Fibroblast of the conjunctiva (primary cell): ENCODE data around the gene CLIC4.
"Not testable (repeated sequence)": the region's sequence is repeated elsewhere in the genome, so short reads cannot be mapped to it uniquely, and the experiment has no call there.

Experiments used
- DNase-seq: peaks from one replicate; pipeline ENCODE4 v3.0.0-alpha.2; 2010; ENCODE audit warnings: low read depth

CLIC4 gene

DNA sequence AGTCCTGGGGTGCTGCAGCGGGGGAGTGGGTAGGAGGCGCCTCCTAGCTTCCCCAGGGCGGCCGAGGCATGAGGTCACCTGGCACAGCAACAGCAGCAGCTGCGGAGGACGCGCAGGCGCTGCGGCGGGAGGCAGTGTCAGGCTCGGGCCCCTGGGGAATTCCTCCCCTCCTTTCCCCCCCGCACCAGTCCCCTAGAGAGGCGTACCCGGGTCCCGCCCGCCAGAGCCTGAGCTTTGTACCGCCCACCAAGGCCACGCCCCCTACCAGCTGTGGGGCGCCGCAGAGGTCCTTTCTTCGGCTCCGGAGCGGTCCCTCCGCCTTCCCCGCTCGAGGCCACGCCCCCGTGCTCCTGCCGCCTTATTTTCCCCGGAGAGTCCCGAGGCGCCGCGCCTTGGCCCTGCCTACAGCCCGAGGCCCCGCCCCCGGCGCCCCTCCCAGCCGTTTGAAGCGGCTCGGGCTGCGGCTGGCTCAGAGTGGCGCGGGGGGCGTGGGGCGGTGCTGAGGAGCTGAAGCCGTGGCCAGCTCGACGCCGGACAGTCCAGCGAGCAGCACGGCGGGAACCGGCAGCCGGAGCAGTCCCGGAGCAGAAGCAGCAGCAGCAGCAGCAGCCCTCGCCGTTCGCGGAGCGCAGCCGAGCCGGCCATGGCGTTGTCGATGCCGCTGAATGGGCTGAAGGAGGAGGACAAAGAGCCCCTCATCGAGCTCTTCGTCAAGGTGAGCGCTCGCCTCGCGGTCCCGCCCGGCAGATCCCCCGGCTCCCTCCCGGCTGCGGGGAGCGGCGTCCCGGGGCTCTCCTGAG is at the start of gene CLIC4:
TSS of gene CLIC4 (plus strand) at position 537 of the 800 bp plus-strand sequence. CDS start at position 644, 107 bp downstream.
- DNase-seq = peak; percentile 99

DNA sequence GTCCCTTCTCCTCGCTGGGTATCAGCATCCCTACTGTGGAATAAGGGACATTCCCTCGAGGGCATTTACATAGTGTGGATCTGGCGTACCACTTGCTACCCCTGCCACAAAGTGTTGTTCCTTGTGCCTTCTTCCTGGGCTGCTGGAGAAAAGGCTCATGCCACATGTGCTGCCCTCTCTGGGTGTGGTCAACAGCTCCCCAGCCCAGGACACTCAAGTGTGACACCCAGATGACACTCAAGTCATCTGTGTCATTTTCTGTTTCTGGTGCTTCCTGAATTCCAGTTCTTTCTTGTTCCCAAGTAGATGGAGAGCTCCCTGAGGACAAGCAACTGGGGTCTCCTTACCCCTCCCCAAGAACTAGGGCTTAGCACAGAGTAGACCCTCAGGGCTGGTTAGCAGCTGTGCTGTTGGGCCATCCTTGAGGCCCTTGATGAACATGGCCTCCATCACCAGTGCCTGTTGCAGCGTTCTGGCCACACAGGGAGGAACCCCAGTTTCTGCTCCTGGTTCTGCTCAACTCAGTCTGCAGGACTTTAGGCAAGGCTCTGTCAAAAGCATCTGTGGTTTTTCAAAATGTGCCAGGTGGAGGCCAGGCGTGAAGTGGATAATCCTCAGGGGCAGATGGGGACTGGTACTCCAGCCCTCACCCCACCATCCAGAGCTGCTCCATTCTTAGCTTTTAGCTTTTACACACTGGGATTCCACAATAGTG is 49.0 kb upstream of the CLIC4 start:
- no peak for DNase-seq

DNA sequence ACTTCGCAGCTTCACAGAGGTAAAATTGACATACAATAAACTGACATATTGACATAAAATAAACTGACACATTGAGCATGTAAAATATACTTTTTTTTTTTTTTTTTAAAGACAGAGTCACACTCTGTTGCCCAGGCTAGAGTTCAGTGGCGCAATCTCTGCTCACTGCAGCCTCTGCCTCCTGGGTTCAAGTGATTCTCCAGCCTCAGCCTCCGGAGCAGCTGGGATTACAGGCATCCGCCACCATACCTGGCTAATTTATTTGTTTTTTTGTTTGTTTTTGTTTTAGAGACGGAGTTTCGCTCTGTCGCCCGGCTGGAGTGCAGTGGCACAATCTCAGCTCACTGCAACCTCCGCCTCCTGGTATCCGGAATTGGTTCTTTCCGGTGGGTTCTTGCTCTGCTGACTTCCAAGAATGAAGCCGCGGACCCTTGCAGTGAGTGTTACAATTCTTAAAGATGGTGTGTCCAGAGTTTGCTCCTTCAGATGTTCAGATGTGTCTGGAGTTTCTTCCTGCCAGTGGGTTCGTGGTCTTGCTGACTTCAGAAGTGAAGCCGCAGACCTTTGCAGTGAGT is 48.4 kb upstream of the CLIC4 start:
- no peak for DNase-seq

DNA sequence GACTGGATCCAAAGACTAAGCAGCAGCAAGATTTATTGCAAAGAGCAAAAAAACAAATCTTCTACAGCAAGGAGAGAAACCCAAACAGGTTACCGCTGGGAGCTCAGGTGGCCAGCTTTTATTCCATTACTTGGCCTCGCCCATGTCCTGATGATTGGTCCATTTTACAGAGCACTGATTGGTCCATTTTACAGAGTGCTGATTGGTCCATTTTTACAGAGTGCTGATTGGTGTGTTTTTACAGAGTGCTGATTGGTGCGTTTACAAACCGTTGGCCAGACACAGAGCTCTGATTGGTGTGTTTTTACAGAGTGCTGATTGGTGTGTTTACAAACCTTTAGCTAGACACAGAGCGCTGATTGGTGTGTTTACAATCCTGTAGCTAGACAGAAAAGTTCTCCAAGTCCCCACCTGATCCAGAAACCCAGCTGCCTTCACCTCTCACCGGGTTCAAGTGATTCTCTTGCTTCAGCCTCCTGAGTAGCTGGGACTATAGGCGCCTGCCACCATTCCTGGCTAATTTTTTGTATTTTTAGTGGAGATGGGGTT is 47.7 kb upstream of the CLIC4 start:
- DNase-seq = not testable (repeated sequence)

DNA sequence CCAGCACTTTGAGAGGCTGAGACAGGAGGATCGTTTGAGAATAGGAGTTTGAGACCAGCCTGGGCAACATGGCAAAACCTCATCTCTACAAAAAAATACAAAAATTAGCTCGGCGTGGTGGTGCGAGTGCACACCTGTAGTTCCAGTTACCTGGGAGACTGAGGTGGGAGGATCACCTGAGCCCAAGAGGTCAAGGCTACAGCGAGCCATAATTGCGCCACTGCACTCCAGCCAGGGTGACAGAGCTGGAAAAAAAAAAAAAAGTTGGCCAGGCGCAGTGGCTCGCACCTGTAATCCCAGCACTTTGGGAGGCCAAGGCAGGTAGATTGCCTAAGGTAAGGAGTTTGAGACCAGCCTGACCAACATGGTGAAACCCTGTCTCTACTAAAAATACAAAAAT is 46.9 kb upstream of the CLIC4 start:
- not testable (repeated sequence) for DNase-seq

DNA sequence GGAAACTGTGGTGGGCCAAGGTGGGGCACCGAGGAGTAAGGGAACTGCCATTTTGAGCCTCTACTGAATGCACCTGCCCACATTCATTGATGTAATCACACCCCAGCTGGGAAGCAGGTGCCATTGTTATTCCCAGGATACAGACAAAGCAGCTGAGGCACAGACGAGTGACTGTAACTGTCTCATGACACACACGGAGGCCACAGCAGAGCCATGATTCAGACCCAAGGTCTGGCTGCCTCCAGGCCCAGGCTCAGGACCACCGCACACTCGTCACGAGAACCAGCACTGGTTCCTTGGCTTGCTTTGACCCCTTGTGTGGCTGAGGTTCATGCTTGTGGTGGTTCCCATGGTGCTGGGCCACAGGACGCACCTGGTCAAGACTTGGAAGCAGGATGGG is 45.6 kb upstream of the CLIC4 start:
- DNase-seq = no peak

DNA sequence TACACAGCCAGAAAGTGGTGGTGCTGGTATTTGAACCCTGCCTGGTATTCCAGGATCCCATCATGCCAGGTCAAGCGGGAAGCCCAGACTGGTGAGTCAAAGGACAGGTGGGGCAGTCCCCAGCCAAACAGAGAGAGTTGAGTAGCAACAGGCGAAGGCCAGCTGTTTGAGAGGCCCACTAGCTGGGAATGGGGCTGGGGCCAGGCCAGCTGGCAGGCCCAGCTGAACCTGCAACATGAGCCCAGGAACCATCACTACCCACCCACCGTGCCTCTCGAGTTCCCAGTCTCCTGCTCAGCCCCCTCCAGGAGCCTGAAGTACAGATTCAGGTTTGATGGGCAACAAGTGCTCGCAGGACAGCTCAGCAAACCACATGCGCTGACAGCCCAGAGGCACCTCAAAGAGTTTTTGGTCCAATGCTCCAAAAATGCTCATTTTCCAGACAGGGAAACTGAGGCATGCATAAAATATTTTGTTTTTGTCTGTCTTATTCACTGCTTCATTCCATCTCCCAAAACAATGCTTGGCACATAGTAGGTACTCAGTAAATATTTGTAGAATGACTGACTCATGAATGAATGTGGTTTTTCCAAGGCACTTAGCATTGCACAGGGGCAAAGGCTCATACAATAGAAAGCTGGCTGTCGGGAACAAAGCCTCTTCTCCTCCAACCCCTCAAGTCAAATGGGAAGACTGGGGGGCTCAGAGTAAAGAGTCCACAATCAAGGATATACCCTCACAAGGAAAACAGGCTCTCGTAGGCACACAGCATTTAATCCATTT is 42.5 kb upstream of the CLIC4 start:
- no peak for DNase-seq

DNA sequence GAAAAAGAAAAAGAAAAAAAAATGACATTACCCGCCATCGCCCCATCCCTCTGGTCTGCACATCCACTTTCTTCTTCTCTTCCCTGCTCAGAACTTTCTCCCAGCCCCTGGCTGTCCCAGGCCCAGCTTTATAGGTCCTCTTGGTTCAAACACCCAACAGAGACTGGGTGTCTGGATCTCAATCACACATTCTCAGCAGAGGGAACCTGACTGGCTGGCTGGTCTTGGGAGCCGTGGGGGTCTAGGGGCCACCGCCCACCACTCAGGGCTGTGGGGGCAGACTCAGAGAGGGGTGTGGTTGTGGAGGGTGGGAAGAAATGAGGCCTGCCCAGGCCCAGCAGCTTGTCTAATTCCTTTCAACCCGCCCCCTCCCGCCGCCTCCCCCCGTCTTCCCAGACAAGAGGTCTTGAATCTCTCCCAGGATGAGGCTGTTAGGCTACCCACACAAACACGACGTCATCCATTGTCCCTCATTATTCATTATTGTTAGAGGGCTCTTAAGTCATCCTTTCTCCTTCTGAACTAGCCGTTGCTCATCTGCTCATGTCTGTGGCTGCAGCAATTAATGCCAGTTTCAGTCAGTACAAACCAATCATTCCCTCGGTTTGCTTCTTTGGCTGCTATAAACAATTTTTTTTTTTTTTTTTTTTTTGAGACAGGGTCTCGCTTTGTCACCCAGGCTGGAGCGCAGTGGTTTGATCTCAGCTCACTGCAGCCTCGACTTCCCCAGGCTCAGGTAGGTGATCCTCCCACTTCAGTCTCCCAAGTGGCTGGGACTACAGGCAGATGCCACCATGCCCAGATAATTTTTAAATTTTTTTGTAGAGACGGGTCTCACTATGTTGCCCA is 40.6 kb upstream of the CLIC4 start:
- DNase-seq = no peak

DNA sequence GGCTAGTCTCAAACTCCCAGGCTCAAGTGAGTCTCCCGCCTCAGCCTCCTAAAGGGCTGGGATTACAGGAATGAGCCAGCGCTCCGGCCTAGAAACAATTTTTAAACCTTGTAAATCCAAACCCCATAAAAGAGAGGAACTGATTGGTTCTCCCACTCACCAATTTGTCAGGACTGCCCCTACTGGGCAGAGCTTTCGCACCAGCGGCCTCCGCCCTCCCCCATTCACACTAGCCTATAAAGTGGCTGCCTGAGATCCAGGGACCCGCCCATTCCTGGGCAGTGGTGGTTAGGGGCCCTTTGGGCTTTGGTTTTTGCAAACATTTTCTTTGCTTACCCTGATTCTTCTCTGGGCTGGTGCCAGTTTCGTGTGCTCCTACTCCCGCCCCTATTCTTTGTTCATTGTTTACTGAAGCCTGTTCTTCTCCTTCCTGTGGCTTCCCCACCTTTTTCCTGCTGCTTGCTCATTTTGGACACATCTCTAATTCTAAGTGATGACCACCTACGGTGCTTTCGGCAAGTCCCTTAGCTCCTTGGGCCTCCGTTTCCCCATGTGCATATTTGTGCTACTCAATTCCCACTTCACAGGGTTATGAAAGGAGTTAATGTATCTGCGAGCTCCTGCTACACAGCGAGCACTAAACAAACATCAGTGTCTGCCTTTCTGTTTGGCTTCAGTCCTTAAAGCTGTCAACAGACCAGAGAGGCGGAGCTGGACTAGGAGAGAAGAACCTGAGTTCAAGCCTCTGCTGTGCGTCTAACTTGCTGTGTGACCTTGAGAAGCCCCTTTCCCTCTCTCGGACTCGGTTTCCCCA is 39.8 kb upstream of the CLIC4 start:
- DNase-seq = peak; percentile 75

DNA sequence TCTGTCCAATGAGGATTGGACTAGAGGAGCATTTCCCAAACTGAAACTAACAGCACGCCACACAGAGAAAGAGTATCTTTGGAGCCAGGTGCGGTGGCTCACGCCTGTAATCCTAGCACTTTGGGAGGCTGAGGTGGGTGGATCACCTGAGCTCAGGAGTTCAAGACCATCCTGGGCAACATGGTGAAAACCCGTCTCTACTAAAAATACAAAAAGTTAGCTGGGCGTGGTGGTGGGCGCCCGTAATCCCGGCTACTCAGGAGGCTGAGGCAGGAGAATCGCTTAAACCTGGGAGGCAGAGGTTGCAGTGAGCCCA is 39.2 kb upstream of the CLIC4 start:
- DNase-seq = not testable (repeated sequence)

DNA sequence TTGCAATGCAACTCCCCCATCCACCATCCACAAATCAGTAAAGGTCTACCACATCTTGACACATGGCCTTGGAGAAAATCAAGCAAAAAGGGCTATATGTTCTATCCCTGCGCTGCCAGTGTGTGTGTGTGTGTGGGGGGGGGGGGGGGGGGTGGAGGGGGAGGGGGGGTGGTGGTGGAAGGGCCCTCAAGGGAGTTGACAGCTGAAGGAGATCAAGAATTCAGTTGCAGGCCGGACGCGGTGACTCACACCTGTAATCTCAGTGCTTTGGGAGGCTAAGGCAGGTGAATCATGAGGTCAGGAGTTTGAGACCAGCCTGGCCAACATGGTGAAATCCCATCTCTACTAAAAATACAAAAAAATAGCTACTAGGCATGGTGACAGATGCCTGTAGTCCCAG is 37.6 kb upstream of the CLIC4 start:
- DNase-seq = no peak

DNA sequence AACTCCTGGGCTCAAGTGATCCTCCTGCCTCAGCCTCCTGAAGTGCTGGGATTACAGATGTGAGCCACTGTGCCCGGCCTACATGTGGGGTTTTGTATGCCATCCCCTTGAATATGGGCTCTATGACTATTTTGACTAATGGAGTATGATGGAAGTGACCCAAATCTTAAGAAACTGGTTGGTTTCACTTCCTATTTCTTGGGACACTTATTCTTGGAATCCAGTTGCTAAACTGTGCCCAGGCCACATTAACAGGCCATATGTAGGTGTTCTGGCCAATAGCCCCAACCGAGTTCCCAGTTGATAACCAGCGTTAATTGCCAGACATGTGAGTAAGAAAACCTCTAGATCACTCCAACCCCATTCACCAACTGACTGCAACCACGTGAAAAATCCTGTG is 36.3 kb upstream of the CLIC4 start:
- DNase-seq = no peak

DNA sequence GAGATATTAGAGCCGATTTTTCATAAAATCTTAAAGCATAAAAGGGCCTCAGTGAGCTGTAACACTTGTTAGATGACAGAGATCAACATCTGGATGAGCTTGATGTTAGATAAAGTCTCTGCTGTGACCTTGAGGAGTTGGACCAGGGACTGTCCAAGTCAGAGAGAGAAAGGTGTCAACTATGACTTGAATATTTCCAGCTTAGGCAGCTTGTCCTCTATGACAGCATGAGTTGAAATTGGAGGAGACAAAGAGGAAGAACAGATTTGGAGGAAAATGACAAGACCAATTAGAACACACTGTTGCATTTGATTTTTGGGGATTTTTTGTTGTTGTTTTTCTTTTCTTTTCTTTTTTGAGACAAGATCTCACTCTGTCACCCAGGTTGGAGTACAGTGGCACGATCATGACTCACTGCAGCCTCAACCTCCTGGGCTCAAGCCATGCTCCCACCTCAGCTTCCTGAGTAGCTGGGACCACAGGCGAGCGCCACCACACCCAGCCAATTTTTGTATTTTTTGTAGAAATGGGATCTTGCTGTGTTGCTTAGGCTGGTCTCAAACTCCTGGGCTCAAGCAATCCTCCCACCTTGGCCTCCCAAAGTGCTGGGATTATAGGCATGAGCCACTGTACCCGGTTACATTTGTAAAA is 35.3 kb upstream of the CLIC4 start:
- no peak for DNase-seq

DNA sequence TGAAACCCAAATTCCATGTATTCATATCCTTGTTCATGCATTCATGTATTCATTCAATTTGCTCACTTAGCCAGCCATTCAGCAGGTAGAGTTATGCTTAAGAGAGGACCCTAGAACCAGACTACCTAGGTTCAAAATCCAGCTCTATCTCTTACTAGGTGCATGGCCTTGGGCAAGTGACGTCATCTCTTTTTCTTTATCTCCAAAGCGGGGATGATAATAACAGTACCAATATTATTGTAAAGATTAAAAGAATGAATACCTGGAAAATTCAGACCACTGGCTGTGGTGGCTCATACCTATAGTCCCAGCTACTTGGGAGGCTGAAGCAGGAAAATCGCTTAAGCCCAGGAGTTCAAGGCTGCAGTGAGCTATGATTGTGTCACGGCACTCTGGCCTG is 33.9 kb upstream of the CLIC4 start:
- no peak for DNase-seq

DNA sequence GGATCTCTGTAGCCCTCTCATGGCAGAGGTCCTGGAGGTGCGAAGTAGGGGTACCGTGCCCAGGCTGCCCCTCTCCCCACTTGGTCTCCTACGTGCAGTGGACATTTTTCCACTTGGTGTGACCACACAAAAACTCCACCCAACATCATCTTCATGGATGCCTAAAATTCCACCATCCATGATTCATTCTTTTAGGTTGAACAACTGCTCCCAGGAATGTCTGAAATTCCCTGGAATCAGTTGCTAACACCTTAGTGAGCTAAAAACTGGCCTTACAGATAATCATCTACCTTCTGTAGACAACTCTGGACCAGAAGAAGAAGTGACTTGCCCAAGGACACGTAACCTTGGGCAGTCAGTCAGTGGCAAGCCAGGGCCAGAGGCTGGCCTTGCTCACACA is 32.1 kb upstream of the CLIC4 start:
- no peak for DNase-seq

DNA sequence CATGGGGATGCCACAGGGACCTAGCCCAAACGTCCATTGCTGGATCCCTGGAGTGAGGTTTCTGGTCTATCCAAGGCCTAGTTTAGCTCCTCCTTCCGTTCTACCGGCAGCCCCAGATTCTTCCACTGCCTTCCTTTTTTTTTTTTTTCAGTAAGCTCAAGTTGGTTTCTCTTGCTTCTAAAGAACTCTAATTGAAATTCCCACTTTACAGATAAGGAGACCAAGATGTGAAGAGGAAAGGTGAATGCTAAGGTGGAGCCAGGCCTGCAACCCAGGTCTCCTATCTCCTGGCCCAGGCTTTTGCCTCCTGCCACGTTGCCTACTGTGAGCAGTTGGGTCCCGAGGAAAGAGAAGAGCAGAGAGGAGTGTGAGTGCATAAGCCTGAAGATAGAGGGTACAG is 31.5 kb upstream of the CLIC4 start:
- DNase-seq = no peak

DNA sequence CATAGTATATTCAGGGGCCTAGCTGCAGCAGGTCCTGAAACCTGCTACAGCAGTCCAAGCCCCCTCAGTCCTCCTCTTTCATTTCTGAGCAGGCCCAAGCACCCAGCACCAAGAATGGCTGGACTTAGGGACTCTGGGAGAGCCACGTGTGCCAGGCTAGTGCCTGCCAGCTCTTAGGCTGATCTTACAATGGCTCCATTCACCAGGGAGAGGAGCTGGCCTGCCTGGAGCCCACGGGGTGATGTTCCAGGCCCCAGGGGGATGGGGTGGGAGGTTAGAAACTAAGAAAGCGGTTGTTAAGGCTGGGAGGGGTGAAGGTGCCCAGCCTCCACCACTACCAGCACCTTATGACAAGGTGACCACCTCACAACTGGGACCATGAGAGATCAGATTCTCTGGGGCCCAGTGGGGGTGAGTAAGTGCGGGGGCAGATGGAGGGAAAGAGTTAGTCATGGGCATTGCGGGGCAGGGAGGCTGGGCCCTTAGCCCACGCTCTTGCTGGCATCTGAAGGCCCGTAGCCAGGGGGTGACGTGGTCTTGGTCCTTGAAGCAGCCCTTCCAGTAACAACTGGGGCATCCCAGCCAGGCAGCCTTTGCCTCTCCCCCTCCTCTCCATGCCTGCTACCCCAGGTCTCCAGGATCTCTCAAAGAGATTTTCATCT is 30.3 kb upstream of the CLIC4 start:
- no peak for DNase-seq

DNA sequence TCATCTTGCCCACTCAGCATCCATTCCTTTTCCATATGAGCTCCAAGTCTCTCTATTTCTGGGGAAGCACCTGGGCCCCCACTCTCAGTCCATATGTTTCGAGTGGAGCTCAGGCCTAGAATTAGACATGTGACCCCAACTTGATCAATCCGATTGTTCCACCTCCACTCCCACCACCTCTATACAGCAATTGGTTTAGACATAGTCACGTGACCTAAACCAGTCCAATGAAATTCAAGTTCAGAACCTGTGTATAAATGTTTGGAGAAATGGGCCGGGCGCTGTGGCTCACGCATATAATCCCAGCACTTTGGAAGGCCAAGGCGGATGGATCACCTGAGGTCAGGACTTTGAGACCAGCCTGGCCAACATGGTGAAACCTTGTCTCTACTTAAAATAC is 29.6 kb upstream of the CLIC4 start:
- no peak for DNase-seq

DNA sequence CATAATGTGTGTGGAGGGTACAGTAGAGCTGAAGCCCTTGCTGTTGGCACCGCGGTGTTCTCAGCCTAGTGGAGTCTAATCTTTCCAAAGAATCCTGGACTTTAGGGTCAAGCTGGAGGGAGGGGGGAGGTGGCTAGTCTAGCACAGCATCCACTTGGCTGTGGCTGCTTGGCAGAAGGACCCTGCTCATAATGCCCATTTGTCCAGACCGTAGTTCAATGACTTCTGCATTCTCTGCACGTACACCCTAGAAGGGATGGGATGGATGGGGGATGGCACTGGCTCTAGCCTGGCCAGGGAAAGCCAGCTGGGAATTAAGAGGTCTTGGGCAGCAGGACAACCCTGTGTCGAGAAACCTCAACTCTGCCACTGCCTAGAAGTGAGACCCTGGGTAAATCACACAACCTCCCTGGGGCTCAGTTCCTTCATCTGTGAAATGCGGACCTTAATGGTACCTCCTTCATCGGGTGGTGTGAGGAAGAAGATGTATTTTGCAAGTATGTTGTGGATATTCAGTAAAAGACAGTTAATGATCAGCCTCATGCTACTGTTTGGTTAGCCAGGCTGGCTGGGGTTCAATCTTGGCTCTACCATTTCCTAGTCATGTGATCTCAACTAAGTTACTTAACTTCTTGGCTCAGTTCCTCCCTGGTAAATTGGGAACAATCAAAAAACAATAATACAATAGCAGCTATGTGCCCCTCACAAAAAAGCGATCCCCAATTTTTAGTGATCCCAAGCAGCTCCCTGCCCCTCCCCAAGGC is 27.2 kb upstream of the CLIC4 start:
- DNase-seq = no peak
